HL-60 (cell line): ENCODE data around the gene HOXA11.

Experiments used
- DNase-seq, 2 experiments: peaks; one replicate each; pipeline ENCODE4 v3.0.0-alpha.2; 2010 to 2020; ENCODE audit warnings: low read depth in 1 of 2, low spot score in 1 of 2
- H3K27ac ChIP-seq: fragments of 250-450 bp; sonication (Bioruptor Pico); replicated peaks from 2 replicates; pipeline ENCODE4 v1.5.1; 2020; ENCODE audit warnings: mild to moderate bottlenecking, moderate library complexity
- H3K27me3 ChIP-seq: fragments of 250-450 bp; sonication (Bioruptor Pico); 2 replicates; pipeline ENCODE4 v1.5.1; 2021; ENCODE audit warnings: mild to moderate bottlenecking, moderate library complexity; ENCODE audit not compliant: insufficient read depth, poor library complexity, severe bottlenecking
- H3K4me3 ChIP-seq: replicated peaks from 2 replicates; pipeline ENCODE4 v1.5.1; 2011; ENCODE audit warnings: mild to moderate bottlenecking, control low read depth, low read length; ENCODE audit not compliant: insufficient read depth
- CTCF ChIP-seq: IDR thresholded peaks from one replicate; pipeline ENCODE4 v1.5.1; 2011; ENCODE audit warnings: low read length, control low read depth, inconsistent platforms; ENCODE audit not compliant: insufficient read depth
- GABPA ChIP-seq: IDR thresholded peaks from 2 replicates; pipeline ENCODE4 v1.6.1; 2012; ENCODE audit warnings: low read depth
- POLR2AphosphoS5 ChIP-seq: IDR thresholded peaks from 2 replicates; pipeline ENCODE4 v1.6.1; 2012; ENCODE audit warnings: low read depth
- REST ChIP-seq: IDR thresholded peaks from 2 replicates; pipeline ENCODE4 v1.6.1; 2012; ENCODE audit warnings: low read depth; ENCODE audit not compliant: insufficient replicate concordance
- SPI1 ChIP-seq: IDR thresholded peaks from 2 replicates; pipeline ENCODE4 v1.6.1; 2012; ENCODE audit warnings: low read depth, mild to moderate bottlenecking, borderline replicate concordance

Gene HOXA11

GRCh38 chr7:27208998-27209397, 24.0 kb upstream of the HOXA11 start:
- H3K27ac ChIP-seq = no peak overlapping the region
- TF ChIP-seq POLR2AphosphoS5 (no peak), GABPA (no peak), SPI1 (no peak), REST (no peak), CTCF (no peak)
- H3K4me3 ChIP-seq = no peak overlapping the region
- H3K27me3 ChIP-seq = peaks cover 76% of the 10 kb centered on the region
- DNase-seq = no peak

GRCh38 chr7:27207348-27207985, 22.4 kb upstream of the HOXA11 start:
- TF ChIP-seq GABPA (no peak), POLR2AphosphoS5 (no peak), REST (no peak), CTCF (no peak), SPI1 (no peak)
- H3K4me3 ChIP-seq = no peak overlapping the region
- no peak for DNase-seq
- H3K27me3 ChIP-seq = peaks cover 71% of the 10 kb centered on the region
- H3K27ac ChIP-seq = no peak overlapping the region

- Histone ChIP-seq H3K4me3 (no peak overlapping the region), H3K27ac (no peak overlapping the region), H3K27me3 (peaks cover 66% of the 10 kb centered on the region)
- TF ChIP-seq POLR2AphosphoS5 (no peak), CTCF (no peak), SPI1 (no peak), GABPA (no peak), REST (no peak)
- DNase-seq = no peak
Measured at GRCh38 chr7:27205325-27206280, 20.6 kb upstream of the HOXA11 start.
